ENCODE measurements around the gene PER2. TPM values are rescaled to one million over a fixed set of nuclear protein-coding genes. Genes with fewer than 3 reads are reported as not detected.
"Not testable (repeated sequence)": the region's sequence is repeated elsewhere in the genome, so short reads cannot be mapped to it uniquely, and the experiment has no call there.

The PER2 gene
- total RNA-seq, 4 donors from 2014 or later: 24.3 to 105 (median 85.9) TPM

DNA sequence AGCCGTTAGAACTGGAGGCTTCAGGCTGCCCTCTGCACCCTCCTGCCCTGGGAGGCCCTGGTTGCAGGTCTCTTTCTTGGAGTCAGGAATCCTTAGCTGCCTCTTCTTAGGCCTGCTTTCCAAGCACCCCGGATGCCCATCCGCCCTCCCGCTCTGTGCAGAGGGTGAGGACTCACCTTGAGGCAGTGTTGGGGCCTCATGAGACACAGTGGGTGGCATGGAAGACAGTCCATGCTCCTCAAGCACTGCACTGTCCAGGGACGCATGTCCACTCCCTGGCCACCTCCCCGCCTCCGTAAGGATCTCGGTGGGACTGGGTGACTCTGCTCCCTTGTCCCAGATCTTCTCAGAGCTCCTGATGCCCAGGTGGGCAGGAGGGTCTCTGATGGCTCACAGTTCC, 26.2 kb upstream of the PER2 start:
- Histone ChIP-seq H3K36me3 (no peaks in the 10 kb centered on the region), H3K4me3 (no peak overlapping the region), H3K27me3 (no peaks in the 10 kb centered on the region), H3K27ac (no peak overlapping the region), H3K9me3 (no peaks in the 10 kb centered on the region), H3K4me1 (peaks cover 1% of the 10 kb centered on the region)
- 95% methylated on average over 4 of the region's 8 CpGs for WGBS
- TF ChIP-seq, protein P1, sequence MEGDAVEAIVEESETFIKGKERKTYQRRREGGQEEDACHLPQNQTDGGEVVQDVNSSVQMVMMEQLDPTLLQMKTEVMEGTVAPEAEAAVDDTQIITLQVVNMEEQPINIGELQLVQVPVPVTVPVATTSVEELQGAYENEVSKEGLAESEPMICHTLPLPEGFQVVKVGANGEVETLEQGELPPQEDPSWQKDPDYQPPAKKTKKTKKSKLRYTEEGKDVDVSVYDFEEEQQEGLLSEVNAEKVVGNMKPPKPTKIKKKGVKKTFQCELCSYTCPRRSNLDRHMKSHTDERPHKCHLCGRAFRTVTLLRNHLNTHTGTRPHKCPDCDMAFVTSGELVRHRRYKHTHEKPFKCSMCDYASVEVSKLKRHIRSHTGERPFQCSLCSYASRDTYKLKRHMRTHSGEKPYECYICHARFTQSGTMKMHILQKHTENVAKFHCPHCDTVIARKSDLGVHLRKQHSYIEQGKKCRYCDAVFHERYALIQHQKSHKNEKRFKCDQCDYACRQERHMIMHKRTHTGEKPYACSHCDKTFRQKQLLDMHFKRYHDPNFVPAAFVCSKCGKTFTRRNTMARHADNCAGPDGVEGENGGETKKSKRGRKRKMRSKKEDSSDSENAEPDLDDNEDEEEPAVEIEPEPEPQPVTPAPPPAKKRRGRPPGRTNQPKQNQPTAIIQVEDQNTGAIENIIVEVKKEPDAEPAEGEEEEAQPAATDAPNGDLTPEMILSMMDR (IDR thresholded peaks at IDR 0.05): no peak
- TF ChIP-seq POLR2AphosphoS5 (IDR thresholded peaks at IDR 0.05) (no peak), EP300 (IDR thresholded peaks at IDR 0.05) (no peak), POLR2A (IDR thresholded peaks at IDR 0.05) (no peak)
- DNase-seq (ENCODE audit: low spot score in 2 of 2): peak in 1 of 2 donors; percentile 40

DNA sequence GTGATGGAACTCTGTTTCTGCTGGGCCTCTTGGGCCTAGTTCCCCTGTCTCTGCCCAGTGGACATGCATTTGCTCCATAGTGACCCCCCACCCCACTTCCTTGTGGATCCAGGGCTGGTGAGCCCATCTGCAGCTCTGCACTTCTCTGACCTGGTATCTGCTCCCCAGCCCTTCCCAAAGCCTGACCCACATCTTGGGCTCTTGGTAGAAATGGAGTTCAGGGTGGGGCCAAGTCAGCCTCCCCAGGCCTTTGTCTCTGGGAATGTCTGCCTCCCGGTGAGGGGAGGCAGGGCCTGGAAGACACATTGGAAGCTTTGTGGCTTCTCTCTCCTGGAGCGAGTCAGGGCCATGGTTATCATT, 25.6 kb upstream of the PER2 start:
- no peaks in the 10 kb centered on the region for H3K36me3 ChIP-seq
- no peaks in the 10 kb centered on the region for H3K9me3 ChIP-seq
- WGBS: 72% methylated on average over 2 of the region's 2 CpGs
- DNase-seq (ENCODE audit: low spot score in 2 of 2): peak in 1 of 2 donors; percentile 56
- no peaks in the 10 kb centered on the region for H3K27me3 ChIP-seq
- TF ChIP-seq POLR2AphosphoS5 (IDR thresholded peaks at IDR 0.05): no peak
- TF ChIP-seq EP300 (IDR thresholded peaks at IDR 0.05): no peak
- TF ChIP-seq POLR2A (IDR thresholded peaks at IDR 0.05): no peak
- TF ChIP-seq, protein P1 (IDR thresholded peaks at IDR 0.05): no peak
- no peaks in the 10 kb centered on the region for H3K4me1 ChIP-seq
- H3K4me3 ChIP-seq: no peak overlapping the region
- H3K27ac ChIP-seq: no peak overlapping the region

DNA sequence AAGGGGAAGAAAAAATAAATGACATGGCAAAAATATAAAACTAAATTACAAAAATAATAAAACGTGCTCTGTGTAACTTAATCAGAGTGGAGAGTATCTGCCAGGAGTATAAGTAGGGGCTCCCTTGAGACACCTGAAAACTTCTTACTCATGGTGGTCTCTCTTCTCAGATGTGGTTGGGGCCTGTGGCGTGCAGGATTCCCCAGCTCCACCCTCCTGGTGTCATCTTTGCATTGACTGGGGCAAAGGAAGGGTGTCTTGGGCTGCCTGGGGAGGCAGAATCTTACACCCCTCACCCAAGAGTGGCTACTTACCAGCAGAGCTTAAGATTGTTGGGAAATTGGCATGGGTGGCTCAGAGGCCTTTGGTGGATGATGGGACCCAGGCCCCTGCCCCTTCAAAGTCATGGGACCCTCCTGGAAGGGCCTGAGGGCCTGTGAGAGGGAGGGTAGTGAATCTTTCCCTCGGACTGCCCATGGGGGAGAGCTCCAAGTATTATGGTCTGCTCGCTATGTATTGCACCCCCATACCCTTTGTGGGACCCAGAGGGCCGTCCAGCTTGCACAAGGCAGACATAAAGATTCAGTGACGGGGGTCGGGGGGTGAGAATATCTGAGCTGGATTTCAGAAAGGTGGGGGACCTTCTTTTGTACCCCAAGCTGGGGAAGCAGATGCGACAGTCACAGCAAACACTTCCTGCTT, 25.0 kb upstream of the PER2 start:
- H3K4me1 ChIP-seq: no peaks in the 10 kb centered on the region
- no peaks in the 10 kb centered on the region for H3K9me3 ChIP-seq
- H3K27ac ChIP-seq: no peak overlapping the region
- TF ChIP-seq EP300 (IDR thresholded peaks at IDR 0.05): no peak
- TF ChIP-seq, protein P1 (IDR thresholded peaks at IDR 0.05): no peak
- TF ChIP-seq POLR2A (IDR thresholded peaks at IDR 0.05): no peak
- TF ChIP-seq POLR2AphosphoS5 (IDR thresholded peaks at IDR 0.05): no peak
- DNase-seq (ENCODE audit: low spot score in 2 of 2): peak; percentile 20 to 52
- H3K27me3 ChIP-seq: no peaks in the 10 kb centered on the region
- H3K36me3 ChIP-seq: no peaks in the 10 kb centered on the region
- no peak overlapping the region for H3K4me3 ChIP-seq
- 91% methylated on average over 8 of the region's 8 CpGs for WGBS

DNA sequence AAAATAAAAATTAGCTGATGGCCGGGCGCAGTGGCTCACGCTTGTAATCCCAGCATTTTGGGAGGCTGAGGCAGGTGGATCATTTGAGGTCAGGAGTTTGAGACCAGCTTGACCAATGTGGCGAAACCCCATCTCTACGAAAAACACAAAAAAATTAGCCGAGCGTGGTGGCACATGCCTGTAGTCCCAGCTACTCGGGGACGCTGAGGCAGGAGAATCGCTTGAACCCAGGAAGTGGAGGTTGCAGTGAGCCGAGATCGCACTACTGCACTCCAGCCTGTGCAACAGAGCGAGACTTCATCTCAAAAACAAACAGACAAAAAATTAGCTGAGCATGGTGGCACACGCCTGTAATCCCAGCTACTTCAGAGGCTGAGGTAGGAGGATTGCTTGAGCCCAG, 22.3 kb upstream of the PER2 start:
- H3K9me3 ChIP-seq; H3K4me1 ChIP-seq; DNase-seq (ENCODE audit: low spot score in 2 of 2); H3K4me3 ChIP-seq; H3K36me3 ChIP-seq; H3K27me3 ChIP-seq; H3K27ac ChIP-seq: not testable (repeated sequence)
- 92% methylated on average over 14 of the region's 14 CpGs for WGBS

DNA sequence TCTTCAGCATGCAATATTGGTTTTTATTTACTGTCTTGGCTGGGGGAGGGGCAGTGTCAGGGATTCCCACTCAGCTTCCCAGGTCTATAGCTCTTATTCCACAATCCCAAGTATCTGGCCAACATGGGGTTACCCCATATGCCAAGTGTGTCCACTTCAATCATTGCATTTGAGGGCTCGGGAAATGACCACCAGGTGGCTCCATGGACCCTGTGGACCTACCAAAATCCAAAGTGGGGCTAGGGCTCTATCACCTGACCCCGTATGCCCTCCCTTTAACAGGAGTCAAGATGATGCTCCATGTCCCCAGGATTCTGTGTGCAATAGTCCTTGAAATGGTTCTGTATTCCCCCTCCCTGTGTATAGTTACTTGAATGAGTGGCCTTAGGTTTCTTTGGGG, 19.8 kb upstream of the PER2 start:
- Histone ChIP-seq H3K36me3 (no peaks in the 10 kb centered on the region), H3K4me3 (no peak overlapping the region), H3K9me3 (no peaks in the 10 kb centered on the region), H3K4me1 (no peaks in the 10 kb centered on the region), H3K27me3 (no peaks in the 10 kb centered on the region), H3K27ac (no peak overlapping the region)
- peak in 1 of 2 donors; percentile 29 for DNase-seq (ENCODE audit: low spot score in 2 of 2)
- TF ChIP-seq EP300 (IDR thresholded peaks at IDR 0.05): no peak
- WGBS: 81% methylated on average over 2 of the region's 2 CpGs

DNA sequence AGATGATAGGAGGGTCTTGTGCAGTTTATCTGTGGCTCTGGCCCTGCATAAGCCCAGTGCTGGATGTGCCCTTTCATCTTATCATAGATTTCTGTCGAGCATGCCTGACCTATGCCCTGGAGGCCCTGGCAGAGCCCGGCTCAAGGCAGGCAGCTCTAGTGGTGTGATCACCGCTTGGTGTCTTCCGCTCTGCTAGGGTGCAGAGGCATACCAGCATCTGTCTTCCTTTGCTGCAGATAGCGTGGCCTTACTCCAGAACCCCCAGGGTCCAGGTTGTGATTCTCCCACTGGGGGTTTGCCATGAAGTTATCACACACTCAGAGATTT, 18.2 kb upstream of the PER2 start:
- WGBS: 84% methylated on average over 5 of the region's 5 CpGs

More for the DNA sequence above, 18.2 kb upstream of the PER2 start:
- Histone ChIP-seq H3K36me3 (no peaks in the 10 kb centered on the region), H3K27me3 (no peaks in the 10 kb centered on the region), H3K4me1 (no peaks in the 10 kb centered on the region), H3K9me3 (no peaks in the 10 kb centered on the region), H3K27ac (no peak overlapping the region), H3K4me3 (no peak overlapping the region)
- DNase-seq (ENCODE audit: low spot score in 2 of 2): peak in 1 of 2 donors; percentile 17
- TF ChIP-seq EP300 (IDR thresholded peaks at IDR 0.05): no peak
- TF ChIP-seq, protein P1 (IDR thresholded peaks at IDR 0.05): no peak
- TF ChIP-seq POLR2A (IDR thresholded peaks at IDR 0.05): no peak
- no peak for TF ChIP-seq POLR2AphosphoS5 (IDR thresholded peaks at IDR 0.05)
